GM12891 (cell line): ENCODE data around the gene NSD2.

ENCODE experiments used
- PAX5 ChIP-seq: IDR thresholded peaks from 2 replicates; pipeline ENCODE4 v1.6.1; 2011; ENCODE audit warnings: low read length, moderate library complexity, mild to moderate bottlenecking; ENCODE audit not compliant: insufficient read depth, severe bottlenecking
- POLR2A ChIP-seq: IDR thresholded peaks from 2 replicates; pipeline ENCODE4 v1.6.1; 2011; ENCODE audit warnings: low read depth, low read length, control low read depth
- POLR2AphosphoS5 ChIP-seq: IDR thresholded peaks from 2 replicates; pipeline ENCODE4 v1.6.1; 2011; ENCODE audit warnings: low read depth, low read length, control low read depth
- POU2F2 ChIP-seq: IDR thresholded peaks from 2 replicates; pipeline ENCODE4 v1.6.1; 2011; ENCODE audit warnings: low read depth, mild to moderate bottlenecking, control low read depth, low read length, moderate library complexity
- SPI1 ChIP-seq: IDR thresholded peaks from 2 replicates; pipeline ENCODE4 v1.6.1; 2011; ENCODE audit warnings: low read depth, low read length, control low read depth
- TAF1 ChIP-seq: IDR thresholded peaks from 2 replicates; pipeline ENCODE4 v1.6.1; 2011; ENCODE audit warnings: low read depth, low read length, control low read depth

DNA sequence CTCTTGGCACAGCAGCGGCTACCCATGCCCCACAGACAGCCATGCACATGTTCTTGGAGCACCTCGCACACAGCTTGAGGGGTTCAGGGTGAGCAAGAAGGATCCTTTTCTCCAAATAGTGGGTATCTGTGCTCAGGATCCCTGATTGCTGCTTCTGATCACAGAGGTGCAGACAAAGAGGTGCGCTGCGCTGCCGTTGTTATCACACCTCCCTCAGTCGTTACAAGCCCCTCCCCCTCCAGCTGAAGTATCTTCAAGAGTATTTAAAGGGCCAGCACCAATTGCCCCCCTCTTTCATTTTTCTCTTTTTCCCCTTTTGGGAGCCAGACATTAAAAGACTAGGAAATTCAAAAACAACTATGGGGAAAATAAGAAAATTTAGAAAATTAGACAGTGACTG lies 93.2 kb downstream of the NSD2 start:
- no peak for TF ChIP-seq POLR2A
- no peak for TF ChIP-seq TAF1
- TF ChIP-seq POLR2AphosphoS5: no peak
- TF ChIP-seq PAX5: no peak
- TF ChIP-seq SPI1: no peak
- no peak for TF ChIP-seq POU2F2
